COLO829 (cell line): ENCODE data around the gene SBNO2.
A peak's percentile ranks its signal among the peaks of the same experiment; 100 is the strongest.
"Not testable (repeated sequence)": the region's sequence is repeated elsewhere in the genome, so short reads cannot be mapped to it uniquely, and the experiment has no call there.

ENCODE experiments used
- DNase-seq: peaks from one replicate; pipeline ENCODE4 v3.0.0; 2012; ENCODE audit warnings: low spot score

The SBNO2 gene

DNA sequence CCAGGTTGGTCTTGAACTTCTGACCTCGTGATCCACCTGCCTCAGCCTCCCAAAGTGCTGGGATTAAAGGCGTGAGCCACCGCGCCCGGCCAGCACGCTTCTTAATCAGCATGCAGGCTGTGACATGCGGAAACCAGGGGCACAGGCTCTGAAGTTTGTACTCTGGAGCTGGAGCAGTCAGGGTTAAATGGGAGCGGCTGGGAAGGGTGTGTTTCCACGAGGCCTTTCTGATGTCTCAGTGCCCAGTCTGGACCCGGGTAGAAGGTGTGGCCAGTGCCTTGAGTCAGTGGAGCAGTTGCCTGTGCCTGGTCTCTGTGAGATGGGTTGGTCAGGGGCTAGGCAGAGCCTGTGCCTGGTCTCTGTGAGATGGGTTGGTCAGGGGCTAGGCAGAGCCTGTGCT is 34.8 kb upstream of the SBNO2 start:
- not testable (repeated sequence) for DNase-seq

GRCh38 chr19:1206864-1207450 is 32.9 kb upstream of the SBNO2 start:
- no peak for DNase-seq

GRCh38 chr19:1206150-1206863 is 32.2 kb upstream of the SBNO2 start:
- DNase-seq = no peak

GRCh38 chr19:1205114-1206099 is 31.3 kb upstream of the SBNO2 start, which contains the start of gene STK11:
STK11 (plus strand) TSS chr19:1205778; CDS start chr19:1206914, 1,136 bp downstream.
- DNase-seq = peak; percentile 97

DNA sequence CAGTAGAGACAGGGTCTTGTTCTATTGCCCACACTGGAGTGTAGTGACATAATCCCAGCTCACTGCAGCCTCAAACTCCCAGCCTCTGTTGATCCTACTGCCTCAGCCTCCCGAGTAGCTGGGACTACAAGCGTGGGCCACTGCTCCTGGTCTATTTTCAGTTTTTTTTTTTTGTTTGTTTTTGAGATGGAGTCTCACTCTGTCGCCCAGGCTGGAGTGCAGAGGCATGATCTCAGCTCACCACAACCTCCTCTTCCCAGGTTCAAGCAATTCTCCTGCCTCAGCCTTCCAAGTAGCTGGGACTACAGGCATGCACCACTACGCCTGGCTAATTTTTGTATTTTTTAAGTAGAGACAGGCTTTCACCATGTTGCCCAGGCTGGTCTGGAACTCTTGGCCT is 26.5 kb upstream of the SBNO2 start:
- DNase-seq = not testable (repeated sequence)

DNA sequence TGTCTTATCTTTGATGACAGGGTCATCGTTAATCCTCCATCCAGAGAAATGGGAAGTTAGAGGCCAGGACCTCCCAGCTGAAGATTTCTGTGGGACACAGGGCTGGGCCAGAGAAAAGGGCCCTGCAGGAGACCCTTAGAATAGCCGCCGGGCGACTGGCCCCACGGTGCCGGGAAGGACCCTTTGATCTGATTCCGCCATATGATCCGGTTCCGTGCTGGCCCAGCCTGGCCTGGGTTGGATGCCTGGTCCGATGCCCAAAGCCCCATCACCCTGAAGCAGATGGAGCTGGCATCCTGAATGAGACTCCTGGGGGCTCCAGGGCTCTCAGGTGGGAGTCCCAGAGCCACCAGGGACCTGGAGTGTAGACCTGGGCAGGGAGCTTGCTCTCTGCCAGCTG is 25.5 kb upstream of the SBNO2 start:
- DNase-seq = no peak

- no peak for DNase-seq
These were observed 15.4 kb upstream of the SBNO2 start for GRCh38 chr19:1189419-1189818.

DNA sequence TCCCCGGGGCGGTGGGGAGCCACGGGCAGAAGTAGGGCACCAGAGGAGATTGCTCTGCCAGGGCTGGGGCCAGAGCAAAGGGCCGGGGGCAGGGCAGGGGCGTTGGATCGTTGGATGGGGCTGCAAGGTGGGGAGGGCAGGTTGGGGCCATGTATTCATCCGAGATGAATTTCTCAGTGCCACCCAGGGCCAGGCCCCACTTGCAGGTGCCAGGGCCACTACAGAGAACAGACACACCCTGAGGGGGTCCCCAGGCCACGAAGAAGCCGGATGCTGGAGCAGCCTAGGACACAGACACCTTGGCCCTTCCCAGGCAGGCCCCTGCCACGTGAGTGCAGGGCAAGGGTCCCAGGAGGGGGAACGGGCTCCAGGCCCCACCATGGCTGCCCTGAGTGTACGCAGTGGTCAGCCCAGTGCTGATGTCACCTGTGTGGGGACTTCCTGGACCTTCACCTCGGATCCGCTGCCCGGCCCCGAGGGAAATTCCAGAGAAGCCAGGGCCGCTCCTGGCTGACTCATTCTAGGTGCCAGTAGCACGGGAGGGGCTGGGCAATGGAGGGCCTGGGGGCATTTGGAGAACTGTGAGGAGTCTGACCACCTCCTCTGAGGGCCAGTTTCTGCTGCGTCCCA is 9.6 kb upstream of the SBNO2 start:
- DNase-seq = no peak

GRCh38 chr19:1182727-1183126 is 8.7 kb upstream of the SBNO2 start:
- no peak for DNase-seq

DNA sequence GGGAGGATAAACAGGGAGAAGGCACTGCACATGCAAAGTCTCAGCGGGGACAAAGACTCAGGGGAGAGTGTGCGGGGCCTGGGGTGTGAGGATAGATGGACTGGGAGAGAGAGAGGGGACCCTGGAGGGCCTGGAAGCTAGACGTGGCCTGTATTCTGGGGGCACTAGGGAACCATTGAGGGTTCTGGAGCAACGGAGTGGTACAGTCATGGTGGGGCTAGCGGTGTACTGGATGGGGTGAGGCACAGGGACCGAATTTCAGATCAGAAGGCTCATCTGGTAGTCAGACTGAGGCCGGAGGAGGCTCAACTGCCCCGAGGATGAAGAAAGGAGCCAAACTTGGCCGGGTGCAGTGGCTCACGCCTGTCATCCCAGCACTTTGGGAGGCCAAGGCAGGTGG is 8.0 kb upstream of the SBNO2 start:
- no peak for DNase-seq

GRCh38 chr19:1181606-1182005 is 7.5 kb upstream of the SBNO2 start:
- no peak for DNase-seq

- no peak for DNase-seq
These were observed 3.5 kb upstream of the SBNO2 start for GRCh38 chr19:1177322-1178114.

GRCh38 chr19:1173159-1173844 is 766 bp downstream of the SBNO2 start:
- no peak for DNase-seq

- DNase-seq = peak; percentile 55
These were observed 1.5 kb downstream of the SBNO2 start for GRCh38 chr19:1172353-1173158.

DNA sequence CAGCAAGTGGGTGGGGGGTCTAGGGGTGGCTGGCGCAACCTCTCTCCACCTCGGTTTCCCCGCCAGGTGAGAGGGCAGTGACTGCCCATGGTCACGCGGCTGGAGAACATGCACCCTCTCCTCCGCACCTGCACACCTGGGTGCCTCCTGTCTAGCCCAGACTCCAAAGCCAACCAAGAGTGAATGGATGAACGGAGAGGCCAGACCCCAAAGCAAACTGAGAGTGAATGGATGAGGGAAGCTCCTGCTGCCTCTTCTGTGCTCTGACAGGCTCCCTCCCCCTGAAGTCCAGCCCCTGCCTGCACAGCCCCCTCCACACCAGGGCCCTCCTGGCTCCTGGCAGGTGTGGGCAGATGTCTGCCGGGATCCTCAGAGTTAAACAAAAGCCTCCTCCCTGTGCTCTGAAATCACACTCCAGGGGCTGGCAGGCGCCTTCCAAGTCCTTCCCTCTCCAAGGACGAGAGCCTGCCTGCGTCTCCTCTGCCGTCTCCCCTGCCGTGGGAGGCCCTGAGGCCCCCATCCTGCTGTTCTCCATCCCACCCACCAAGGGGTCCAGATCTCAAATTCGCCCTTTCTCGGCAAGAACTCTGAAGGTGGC is 2.2 kb downstream of the SBNO2 start:
- DNase-seq = no peak

- peak; percentile 71 for DNase-seq
These were observed 2.9 kb downstream of the SBNO2 start for GRCh38 chr19:1170938-1171754.

GRCh38 chr19:1169921-1170885 is 3.9 kb downstream of the SBNO2 start:
- peak; percentile 86 for DNase-seq
